Right kidney (tissue), 1 donor: ENCODE measurements around the gene HADH.
"Not testable (repeated sequence)": the region's sequence is repeated elsewhere in the genome, so short reads cannot be mapped to it uniquely, and the experiment has no call there.

Experiments used
- DNase-seq: peaks from one replicate; pipeline ENCODE4 v3.0.0-alpha.2; 2016

The HADH gene

DNA sequence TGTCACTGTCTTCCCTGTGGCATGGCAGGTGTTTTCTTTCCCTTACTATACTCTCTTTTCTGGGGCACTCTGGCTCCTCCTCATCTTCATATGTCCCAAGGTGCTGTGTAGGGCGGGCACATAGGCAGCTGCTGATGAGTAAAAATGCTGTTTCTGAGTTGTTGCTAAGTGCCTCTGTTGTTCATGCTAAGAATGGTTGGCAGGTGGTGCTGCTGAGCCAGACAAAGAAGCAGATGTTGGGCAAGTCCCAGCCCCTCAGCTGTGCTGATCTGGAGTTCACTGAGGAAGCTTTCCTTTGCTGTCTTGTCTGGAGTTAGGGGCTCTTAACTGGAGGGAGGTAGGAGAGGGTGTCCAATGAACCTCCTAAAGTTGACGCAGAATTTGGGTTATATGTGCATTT, 40.6 kb downstream of the HADH start:
- no peak for DNase-seq

DNA sequence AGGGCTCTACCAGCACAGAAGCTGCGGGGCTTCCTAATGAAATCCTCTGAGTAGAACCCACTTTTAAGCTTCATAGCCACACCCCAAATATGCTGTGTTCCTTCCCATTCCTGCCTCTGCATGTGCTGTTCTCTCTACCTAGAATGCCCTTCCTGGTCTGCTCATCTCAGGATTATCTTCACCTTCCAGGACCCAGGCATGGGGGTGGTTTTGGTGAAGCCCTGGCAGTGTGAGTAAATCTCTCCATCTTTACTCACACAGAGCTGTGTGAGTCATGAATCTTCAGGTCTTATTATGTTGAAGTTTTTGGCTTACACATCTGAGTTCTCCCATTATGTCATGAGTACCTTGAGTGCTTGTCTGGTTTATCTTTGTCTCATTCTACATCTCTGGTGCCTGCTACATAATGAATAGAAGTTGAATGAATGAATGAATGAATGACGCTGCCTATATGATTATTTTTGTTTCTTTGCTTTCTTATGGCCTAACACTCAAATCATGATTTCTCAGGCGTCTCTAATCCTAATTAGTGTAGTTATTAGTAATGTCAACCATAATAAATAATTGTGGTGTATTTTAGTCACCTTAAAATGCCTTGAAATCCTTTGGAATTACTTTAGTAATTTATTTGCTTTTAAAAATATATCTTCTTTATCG, 41.9 kb downstream of the HADH start:
- DNase-seq = no peak

DNA sequence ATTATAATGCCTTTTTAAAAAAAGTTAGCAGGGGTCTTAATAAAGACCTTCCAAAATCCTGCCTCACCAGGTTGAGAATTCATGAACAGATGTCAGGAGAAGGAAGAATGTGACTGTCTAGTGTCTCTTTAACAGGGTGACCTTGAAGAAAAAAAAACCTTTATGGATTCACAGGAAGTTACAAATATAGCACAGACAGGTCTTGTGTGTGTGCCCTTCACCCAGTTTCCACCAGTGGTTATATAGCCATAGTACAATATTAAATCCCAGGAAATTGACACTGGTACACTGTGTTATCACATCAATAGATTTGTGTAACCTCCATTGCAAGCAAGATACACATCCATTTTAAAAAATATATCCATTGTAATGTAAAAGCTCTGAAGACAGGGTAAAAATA, 43.7 kb downstream of the HADH start:
- DNase-seq = no peak

DNA sequence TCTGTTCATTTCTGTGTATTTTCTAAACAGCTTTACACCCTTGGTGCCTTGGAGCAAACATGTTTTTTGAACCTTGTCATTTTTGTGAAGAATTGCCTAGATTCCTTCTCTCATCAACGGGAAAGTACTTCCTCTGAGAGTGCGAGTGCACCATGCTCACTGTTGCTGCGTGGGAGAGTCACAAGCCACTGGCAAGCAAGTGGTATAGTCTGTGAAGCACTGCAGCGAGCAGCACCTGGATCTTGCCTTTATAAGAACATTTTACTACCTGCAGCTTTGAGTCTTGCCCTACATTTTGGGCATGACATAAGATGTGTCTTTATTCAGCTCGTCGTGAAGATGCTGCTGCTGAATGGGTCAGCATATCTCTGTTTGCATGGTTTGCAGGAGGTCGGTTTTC, 44.9 kb downstream of the HADH start:
- no peak for DNase-seq

DNA sequence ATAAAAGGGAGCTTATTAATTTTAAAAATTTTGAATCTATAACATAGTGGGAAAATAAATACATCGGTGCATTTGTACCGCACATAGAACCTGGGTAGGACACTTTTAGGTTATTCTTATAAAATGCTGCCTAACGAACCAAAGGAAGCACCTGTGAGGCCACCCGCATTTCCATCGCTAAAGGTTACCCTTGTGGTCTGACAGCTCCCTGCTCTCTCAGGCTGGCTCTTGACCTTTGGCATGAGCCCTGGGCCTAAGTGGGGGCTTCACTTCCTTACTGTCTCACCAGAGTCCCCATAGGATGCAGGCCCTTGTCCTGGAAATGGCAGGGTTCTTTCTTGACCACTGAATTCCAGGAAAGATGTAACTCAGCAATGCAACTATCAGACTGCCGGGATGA, 46.0 kb downstream of the HADH start:
- DNase-seq = no peak

DNA sequence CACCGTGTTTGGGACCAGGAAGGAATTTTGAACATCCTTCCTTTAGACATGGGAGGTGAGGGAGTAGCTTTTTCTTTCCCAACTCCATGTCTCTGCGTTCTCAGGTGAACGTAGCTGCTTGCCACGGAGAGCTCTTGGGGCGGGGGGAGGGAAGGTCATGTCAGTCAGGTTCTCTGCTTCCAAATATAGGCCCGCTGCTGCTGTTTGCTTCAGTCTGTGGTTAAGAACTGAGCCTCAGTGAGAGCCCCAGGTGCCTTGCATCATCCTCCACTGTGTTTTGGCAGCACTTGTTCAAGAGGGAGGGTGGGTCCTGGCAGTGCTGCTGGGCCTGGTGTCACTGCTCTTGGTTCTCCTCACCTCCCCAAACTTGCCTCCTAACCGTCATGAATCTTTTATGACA, 46.5 kb downstream of the HADH start:
- no peak for DNase-seq

DNA sequence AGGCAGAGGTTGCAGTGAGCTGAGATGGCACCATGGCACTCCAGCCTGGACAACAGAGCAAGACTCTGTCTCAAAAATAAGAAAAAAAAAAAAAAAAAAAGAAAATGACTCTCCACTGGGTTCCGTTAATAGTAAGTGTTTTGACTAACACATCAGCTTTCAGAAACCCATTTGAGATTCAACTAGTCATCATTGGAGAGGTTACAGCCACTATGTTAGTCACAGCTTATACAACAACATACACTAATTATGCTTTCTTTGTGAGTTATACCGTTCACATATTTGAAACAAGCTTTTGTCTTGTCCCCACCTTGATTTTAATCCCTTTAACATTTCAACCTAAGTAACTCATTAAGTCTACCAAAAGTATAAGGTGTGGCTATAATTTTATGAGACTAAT, 48.2 kb downstream of the HADH start:
- DNase-seq = no peak

DNA sequence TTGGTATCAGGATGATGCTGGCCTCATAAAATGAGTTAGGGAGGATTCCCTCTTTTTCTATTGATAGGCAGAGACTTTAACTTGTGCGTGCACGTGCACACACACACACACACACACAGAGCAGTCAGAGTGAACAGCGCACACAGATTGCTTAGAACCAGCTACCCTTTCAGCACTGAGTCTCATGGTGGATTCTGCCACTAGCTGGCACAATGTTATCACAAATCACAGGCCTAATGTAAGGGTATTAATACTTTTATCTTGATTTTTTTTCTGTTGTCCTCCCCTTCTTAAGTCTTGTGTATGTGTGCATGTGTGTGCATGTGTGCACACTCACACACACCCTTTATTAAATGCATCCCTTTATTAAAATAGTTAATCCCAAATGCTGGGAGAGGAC, 53.2 kb downstream of the HADH start:
- DNase-seq = no peak

DNA sequence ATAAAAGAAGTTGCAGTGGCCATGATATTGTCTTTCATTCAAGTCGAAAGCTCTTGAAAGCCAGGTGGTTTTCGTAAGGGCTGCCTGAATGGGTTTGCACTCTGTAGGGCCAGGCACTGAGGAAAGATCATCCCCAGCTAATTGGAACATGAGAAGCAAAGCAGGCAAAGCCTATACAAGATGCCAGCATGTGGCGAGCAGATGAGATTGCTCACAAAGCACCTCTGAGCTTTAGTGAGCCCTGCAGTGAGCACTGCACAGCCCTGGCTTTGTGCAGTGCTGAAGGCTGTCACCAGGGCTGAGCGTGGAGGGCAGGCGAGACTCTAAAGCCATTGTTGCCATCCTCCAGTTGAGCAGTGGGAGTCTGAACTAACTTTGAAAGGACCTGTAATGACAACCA, 53.8 kb downstream of the HADH start:
- DNase-seq = no peak

DNA sequence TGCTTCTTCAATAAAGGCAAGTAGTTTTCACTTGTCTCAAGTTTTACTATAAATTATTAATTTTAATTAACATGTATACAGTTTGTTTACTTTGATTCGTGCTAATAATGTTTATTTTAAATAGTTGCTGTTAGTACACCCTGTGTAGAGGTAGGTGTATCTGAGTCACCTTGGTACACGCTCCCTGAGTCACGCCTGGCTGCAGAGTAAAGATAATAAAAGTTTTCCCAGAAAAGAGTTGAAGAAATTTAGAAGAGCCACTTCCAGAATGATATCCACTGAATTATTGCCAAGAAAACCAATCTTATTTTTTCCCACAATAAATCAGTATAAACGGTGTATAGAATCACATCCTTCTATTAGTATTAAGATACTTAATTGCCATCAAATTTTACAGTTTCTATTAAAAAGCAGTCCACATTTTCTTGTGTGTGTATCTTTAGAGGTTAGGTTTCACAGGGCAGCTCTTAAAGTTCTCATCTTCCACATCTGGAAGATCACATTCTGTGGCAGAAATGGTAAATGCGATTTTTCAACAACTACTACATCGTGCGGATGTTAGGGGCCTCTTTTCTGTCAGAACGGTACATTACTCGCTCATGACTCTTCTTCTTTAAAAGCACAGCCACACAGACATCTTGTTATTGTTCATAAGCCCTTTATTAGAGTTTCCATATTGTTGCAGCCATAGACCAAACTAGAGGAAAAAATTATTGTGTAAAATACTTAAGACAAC, 55.4 kb downstream of the HADH start:
- no peak for DNase-seq

DNA sequence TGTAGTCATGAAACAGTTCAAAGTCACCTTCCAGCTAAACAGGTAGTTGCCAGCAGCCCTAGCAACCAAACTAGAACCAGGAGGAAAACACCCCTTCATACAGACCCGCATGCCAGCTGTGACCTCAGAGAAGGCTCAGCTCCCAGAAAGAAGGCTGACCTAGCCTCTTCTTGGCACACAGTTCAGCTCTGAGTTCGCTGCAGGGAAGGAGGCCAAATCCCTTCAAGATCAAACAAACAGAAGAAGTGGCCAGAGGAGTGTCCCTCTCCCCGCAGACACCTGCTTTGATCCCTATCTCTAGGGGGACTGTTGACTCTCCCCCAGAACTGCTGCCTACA, 56.0 kb downstream of the HADH start:
- DNase-seq = no peak

DNA sequence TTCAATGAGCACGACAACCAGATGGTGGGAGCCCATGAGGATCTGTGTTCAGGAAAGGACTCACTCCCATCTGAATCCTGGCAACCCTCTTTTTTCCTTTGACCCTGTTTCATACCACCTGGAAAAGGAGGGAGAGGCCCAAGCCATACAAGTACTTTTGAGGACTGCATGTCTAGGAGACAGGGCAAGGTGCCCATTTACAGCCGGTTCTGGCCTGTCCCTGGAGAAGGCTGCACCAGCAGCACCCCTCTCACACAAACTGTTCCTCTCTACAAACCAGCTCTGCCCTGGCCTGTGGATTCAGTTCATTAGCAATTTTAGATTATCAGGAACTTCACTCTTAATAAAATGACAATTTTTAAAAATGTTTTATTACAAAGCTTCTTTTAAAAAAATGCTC, 57.5 kb downstream of the HADH start:
- DNase-seq = no peak

DNA sequence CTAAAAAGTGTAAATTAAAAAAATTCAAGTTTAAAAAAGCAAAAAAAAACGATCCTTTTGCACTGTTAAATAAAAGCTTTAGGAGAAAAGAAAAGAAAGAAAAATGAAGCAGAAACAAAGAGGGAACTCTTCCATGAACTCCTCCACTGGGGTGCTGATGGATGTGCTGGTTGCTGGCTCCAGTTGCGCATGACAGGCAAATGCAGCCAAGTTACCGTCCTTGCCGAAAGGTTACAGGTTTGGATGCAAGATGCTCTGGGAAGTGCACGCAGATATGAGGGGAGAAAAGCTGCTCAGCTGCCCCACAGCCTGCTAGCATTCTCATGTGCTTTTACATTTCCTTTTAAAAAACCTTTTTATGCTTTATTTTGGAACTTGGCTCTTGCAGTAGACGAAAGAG, 58.5 kb downstream of the HADH start:
- no peak for DNase-seq

DNA sequence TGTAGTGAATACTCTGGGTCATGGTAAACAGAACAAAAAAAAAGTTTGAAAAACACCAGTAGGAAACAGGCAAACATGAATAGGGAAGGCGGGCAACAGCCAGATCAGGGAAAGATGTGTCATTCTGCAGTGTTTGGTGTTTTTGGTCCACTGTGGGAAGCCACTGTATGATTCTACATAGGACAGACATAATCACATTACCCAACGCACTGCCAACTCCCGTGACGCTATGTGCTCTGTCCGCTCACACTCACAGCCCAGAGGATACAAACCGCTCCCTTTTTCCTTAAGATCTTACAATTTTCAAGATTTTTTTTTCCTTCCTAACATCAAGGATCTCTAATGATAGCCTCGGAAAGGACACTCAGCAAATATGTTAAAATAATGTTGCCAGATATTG, 59.3 kb downstream of the HADH start:
- DNase-seq = no peak

DNA sequence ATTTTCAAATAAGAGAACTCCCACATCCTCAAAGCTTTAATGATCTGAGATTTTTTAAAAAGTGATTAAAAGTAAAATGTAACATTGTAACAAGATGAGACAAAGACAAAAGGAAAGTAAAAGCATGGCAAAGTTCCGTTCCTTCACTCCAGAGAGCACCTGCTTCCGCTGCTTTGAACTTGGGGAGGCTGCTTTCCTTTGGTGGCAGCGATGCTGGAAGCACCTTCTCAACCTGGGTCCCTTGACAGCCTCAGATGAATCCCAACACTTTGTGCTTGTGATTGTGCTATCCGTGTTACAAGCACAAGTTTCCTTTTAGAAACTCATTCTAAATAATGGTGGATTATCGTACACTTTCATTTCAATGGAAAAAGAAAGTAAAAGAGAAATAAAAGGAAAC, 59.7 kb downstream of the HADH start:
- DNase-seq = no peak

DNA sequence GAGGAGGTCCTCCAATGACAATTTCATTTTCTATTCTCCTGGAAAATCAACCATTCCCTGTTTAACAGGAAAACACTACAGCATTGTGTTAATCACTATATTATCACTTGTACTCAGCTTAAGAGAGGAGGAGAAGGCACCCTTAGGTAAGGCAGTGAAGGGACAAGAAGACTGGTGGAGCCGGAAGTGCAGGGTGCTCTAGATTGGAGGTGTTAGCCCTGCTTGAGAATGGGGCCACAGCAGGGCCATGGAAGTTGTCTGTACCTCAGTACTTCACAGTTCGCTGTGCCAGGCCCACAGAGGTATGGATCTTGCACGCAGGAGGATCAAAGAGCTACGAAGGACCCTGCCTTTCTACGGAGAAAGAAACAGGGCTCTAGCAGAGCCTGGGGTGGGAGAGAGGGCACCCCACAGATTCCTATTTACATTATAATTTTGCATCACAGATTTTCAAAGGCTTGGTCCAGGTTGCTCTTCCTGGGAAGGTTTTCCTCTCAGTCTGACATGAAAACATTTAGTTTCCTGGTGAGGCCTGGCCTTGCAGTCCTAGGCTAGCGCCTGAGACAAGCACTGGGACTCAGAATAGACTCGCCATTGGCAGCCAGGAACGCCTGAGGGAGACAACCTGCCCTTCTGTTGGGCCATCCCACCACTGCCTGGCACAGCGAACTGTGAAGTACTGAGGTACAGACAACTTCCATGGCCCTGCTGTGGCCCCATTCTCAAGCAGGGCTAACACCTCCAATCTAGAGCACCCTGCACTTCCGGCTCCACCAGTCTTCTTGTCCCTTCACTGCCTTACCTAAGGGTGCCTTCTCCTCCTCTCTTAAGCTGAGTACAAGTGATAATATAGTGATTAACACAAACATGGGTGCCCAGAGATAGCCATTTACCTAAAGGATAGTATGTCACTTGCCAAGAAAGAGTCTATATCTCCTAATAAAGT, 60.8 kb downstream of the HADH start:
- not testable (repeated sequence) for DNase-seq

DNA sequence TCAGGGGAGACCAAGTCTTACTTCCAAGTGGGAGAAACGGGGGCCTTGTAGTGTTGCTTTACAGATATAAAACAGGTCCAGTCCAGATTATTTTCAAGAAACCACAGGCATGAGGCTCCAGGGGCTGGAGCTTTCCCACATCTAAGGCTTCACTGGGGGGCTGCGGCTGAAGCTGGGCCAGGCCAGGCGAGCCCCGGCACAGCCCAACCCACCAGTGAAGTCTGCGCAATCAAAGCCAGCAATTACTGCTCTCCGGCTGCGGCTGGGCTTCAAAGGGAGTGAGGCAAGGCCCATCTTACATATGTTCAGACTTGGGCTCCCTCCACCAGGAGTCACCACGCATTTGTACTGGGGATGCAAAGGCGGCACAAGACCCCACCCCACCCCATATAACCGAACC, 61.7 kb downstream of the HADH start:
- DNase-seq = no peak

DNA sequence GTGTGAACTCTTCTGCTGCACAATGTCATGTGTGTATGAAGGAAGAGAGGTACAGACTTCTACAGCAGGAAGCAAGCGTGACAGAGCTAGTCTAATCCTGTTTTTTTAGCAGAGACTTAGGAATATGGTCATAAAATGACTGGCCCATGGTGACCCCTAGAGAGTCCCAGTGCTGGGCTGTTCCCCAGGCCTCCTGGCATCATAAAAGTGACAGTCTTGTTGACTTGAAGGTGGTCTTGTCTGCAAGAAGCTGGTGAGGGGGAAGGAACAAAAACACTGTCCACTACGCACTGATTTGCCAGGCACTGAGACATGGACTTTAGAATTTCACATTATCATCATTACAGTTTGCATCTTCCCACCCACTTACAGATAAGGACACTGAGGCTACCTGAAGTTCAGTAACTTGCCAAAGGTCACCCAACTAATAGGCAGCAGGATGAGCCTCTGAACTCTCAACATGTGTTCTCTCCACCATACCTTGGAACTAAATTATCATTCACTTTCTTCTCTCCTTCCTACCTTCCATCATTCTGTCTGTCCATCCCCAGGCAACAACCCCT, 63.0 kb downstream of the HADH start:
- DNase-seq = no peak

DNA sequence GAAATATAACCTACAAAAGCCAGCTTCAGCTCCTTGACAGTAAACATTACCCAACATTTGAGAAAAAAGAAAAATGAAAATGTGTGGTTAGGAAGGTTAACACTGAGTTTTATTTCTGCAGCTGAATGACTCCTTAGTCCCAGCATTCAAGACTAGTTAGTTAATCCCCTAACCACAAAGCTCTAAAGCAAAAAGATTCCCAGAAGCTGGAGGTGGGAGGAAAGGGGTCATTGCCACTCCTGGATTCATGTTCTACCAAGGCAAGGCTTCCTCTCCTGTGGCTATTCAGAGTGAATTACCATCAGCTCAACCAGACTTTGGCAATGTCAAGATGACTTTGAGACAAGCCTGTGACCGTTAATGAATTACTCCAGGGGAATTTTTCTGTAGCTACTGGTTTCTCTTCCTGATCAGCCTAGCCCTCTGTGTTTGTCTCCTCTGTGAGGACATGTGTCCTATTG, 63.6 kb downstream of the HADH start:
- DNase-seq = no peak

DNA sequence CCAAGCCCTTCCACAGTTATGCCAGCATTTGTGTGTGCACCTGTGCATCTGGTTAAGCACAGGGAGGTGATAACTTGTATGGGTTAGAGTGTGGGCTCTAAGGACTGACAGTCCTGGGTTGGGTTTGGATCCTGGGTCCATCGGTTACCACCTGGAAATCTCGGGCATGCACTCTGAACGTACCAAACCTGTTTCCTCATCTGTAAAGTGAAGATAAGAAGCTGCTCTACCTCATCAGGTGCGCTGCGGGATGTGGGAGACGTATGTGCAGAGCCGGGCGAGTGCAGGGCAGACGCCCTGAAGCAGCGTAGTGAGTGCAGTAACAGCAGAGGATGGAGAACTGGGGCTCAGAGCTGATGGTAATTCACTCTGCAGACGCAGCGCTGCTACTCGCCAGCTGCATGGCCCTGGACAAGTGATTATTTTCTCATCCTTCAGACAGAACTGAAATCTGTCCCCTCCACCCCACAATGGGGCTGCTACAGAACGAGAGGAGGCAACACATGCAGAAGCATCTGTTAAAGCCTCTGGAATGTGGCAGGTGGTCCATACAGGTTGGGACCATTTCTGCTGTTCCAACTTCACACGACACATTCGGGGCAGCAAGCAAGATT, 64.4 kb downstream of the HADH start:
- DNase-seq = no peak

DNA sequence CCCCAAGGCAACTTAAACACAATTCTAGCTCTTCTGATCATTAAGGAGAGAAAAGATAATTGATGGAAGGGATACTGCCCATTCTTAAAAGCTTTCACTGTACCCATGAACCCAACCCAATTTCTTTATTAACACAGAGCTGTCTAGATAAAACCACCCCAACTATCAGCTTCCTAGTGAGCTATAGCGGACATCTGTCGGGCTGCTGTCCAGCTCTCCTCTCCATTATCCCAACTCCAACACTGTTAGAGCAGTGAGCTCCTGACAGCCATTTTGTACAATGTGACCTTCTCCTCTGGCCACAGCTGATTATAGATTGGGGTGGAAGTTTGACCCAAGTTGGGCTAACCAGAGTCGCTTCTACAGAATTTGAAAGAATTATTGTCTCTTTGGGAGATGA, 66.1 kb downstream of the HADH start:
- DNase-seq = no peak

DNA sequence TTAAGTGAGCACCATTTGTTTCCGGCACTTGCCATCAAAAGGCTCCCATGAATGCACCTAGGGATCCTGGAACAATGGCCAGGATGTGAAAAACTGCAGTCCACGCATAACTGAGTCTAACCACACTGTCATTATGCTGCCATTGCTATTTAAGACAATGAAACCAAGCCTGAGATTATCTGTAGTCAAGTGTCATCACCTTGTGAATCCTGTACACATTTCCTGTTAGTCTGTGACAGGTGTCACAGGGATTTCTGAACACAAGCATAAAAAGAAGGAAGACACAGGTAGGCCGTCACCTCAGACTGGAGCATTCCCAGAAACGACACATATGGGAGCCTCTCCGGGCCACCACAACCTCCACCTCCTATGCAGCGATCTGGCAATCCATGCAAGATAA, 66.7 kb downstream of the HADH start:
- DNase-seq = no peak
